SK-N-SH (cell line): ENCODE measurements around the gene CSRP3. TPM values are rescaled to one million over a fixed set of nuclear protein-coding genes. Genes with fewer than 3 reads are reported as not detected.

Source experiments
- CTCF ChIA-PET: fragments of 300-600, 350-600 bp; formaldehyde crosslinking; extraction: SDS; loops from one replicate; lab custom pipeline; 2021; lab: Yijun Ruan, JAX
- POLR2A ChIA-PET: fragments of 350-600 bp; sonication (Branson Sonifier 250); formaldehyde crosslinking; extraction: SDS; loops from one replicate; lab custom pipeline; 2020; ENCODE audit warnings: antibody characterized with exemption, inconsistent platforms; lab: Yijun Ruan, JAX
- DNase-seq: peaks from one replicate; pipeline ENCODE4 v3.0.0; 2012
- H2AFZ ChIP-seq: fragments of 200-600 bp; sonication (generic); 2 replicates; pipeline ENCODE4 v1.8.1; 2016; ENCODE audit warnings: antibody characterized with exemption, mild to moderate bottlenecking, low read depth
- H3F3A ChIP-seq: fragments of 200-600 bp; sonication (generic); replicated peaks from 2 replicates; pipeline ENCODE3; 2016; ENCODE audit warnings: antibody characterized with exemption, mild to moderate bottlenecking; ENCODE audit not compliant: insufficient read depth
- H3K27ac ChIP-seq, 2 experiments: fragments of 200-500 bp in 1 of 2; fragments of 200-600 bp in 1 of 2; sonication (Bioruptor generic) in 1 of 2; sonication (generic), shearing (Covaris generic) in 1 of 2; 2 replicates each; pipeline versions ENCODE4 v1.5.1 to v1.6.1; 2014 to 2016; ENCODE audit warnings: low read depth in 2 of 2, inconsistent platforms in 1 of 2, low read length in 1 of 2, mild to moderate bottlenecking in 1 of 2, mixed read lengths in 1 of 2
- H3K27me3 ChIP-seq: fragments of 200-600 bp; sonication (generic), shearing (Covaris generic); 2 replicates; pipeline ENCODE4 v1.6.1; 2016; ENCODE audit warnings: mixed run types; ENCODE audit not compliant: insufficient read depth
- H3K36me3 ChIP-seq, 2 experiments: fragments of 200-500 bp in 1 of 2; fragments of 200-600 bp in 1 of 2; sonication (Bioruptor generic) in 1 of 2; sonication (generic) in 1 of 2; replicated peaks in 1 of 2; 2 replicates each; pipeline versions ENCODE3 to v1.5.1; 2014 to 2016; ENCODE audit warnings: low read length in 1 of 2, mild to moderate bottlenecking in 1 of 2; ENCODE audit not compliant: insufficient read depth in 2 of 2, control insufficient read depth in 1 of 2
- H3K4me1 ChIP-seq, 2 experiments: fragments of 200-500 bp in 1 of 2; fragments of 200-600 bp in 1 of 2; sonication (Bioruptor generic) in 1 of 2; sonication (generic), shearing (Covaris generic) in 1 of 2; 2 replicates each; pipeline versions ENCODE4 v1.5.1 to v1.6.1; 2014 to 2016; ENCODE audit warnings: low read depth in 1 of 2, low read length in 1 of 2, mixed run types in 1 of 2; ENCODE audit not compliant: insufficient read depth in 2 of 2, control insufficient read depth in 1 of 2
- H3K4me2 ChIP-seq: fragments of 200-600 bp; sonication (generic), shearing (Covaris generic); 2 replicates; pipeline ENCODE4 v1.6.1; 2017; ENCODE audit warnings: mixed run types
- H3K4me3 ChIP-seq, 2 experiments: fragments of 200-500 bp in 1 of 2; fragments of 200-600 bp in 1 of 2; sonication (Bioruptor generic) in 1 of 2; sonication (generic), shearing (Covaris generic) in 1 of 2; 2 replicates each; pipeline versions ENCODE4 v1.5.1 to v1.8.1; 2014 to 2016; ENCODE audit warnings: low read depth in 2 of 2, inconsistent platforms in 1 of 2, low read length in 1 of 2, mild to moderate bottlenecking in 1 of 2, mixed read lengths in 1 of 2, moderate library complexity in 1 of 2
- H3K79me2 ChIP-seq: fragments of 200-600 bp; sonication (generic); 2 replicates; pipeline ENCODE4 v1.8.1; 2017; ENCODE audit warnings: mild to moderate bottlenecking; ENCODE audit not compliant: insufficient read depth
- H3K9ac ChIP-seq: fragments of 200-600 bp; sonication (generic); 2 replicates; pipeline ENCODE4 v1.6.1; 2017; ENCODE audit warnings: mixed run types
- H3K9me2 ChIP-seq: fragments of 200-600 bp; sonication (generic); 2 replicates; pipeline ENCODE4 v1.6.1; 2017; ENCODE audit warnings: mixed run types
- H3K9me3 ChIP-seq: fragments of 200-600 bp; sonication (generic); 2 replicates; pipeline ENCODE4 v1.6.1; 2017; ENCODE audit warnings: mixed run types, mild to moderate bottlenecking, moderate library complexity
- H4K20me1 ChIP-seq: fragments of 200-600 bp; sonication (generic); 2 replicates; pipeline ENCODE4 v1.6.1; 2017; ENCODE audit warnings: mild to moderate bottlenecking, mixed run types; ENCODE audit not compliant: insufficient read depth
- CTCF ChIP-seq: fragments of 200-600 bp; sonication (generic); IDR thresholded peaks from 2 replicates; pipeline ENCODE4 v1.6.1; 2017; ENCODE audit warnings: antibody characterized with exemption, mild to moderate bottlenecking, moderate library complexity
- FOSL2 ChIP-seq: IDR thresholded peaks from 2 replicates; pipeline ENCODE4 v1.4.0; 2012; ENCODE audit warnings: low read depth, mild to moderate bottlenecking, moderate library complexity, borderline replicate concordance
- FOXJ3 ChIP-seq: sonication (generic); formaldehyde crosslinking; IDR thresholded peaks from 2 replicates; pipeline ENCODE4 v1.5.1; 2020; ENCODE audit warnings: mild to moderate bottlenecking, missing genetic modification reagents
- FOXM1 ChIP-seq: IDR thresholded peaks from 2 replicates; pipeline ENCODE4 v1.4.0; 2012; ENCODE audit warnings: low read depth, mild to moderate bottlenecking
- GABPA ChIP-seq: IDR thresholded peaks from 2 replicates; pipeline ENCODE4 v1.4.0; 2012; ENCODE audit warnings: low read depth, mild to moderate bottlenecking
- POLR2AphosphoS5 ChIP-seq: IDR thresholded peaks from 2 replicates; pipeline ENCODE4 v1.6.1; 2012; ENCODE audit warnings: low read depth, low read length
- RXRA ChIP-seq: IDR thresholded peaks from 2 replicates; pipeline ENCODE4 v1.4.0; 2012; ENCODE audit warnings: low read depth, mild to moderate bottlenecking, borderline replicate concordance
- SMC3 ChIP-seq: IDR thresholded peaks from 2 replicates; pipeline ENCODE4 v1.6.1; 2012; ENCODE audit warnings: low read depth, low read length, improper control_type of control experiment
- TAF1 ChIP-seq: IDR thresholded peaks from 2 replicates; pipeline ENCODE4 v1.6.1; 2012; ENCODE audit warnings: low read depth, mild to moderate bottlenecking, low read length, moderate library complexity, borderline replicate concordance
- TCF12 ChIP-seq: IDR thresholded peaks from 2 replicates; pipeline ENCODE4 v1.4.0; 2012
- TEAD4 ChIP-seq: IDR thresholded peaks from 2 replicates; pipeline ENCODE4 v1.4.0; 2012; ENCODE audit warnings: mild to moderate bottlenecking, borderline replicate concordance; ENCODE audit not compliant: insufficient read depth
- USF1 ChIP-seq: IDR thresholded peaks from 2 replicates; pipeline ENCODE4 v1.4.0; 2012; ENCODE audit warnings: low read depth, borderline replicate concordance
- USF2 ChIP-seq: fragments of 150-350 bp; IDR thresholded peaks from 2 replicates; pipeline ENCODE4 v1.6.1; 2017; ENCODE audit warnings: antibody characterized with exemption, low read length, low read depth, borderline replicate concordance
- ZBTB33 ChIP-seq: IDR thresholded peaks from 2 replicates; pipeline ENCODE4 v1.4.0; 2012; ENCODE audit warnings: low read depth, borderline replicate concordance
- WGBS: methylation state at CpG from one replicate; pipeline ENCODE4 v1.1.6; 2017; ENCODE audit warnings: low lambda C conversion rate; 5-methylcytosine and 5-hydroxymethylcytosine counted together
- polyA plus RNA-seq, 3 experiments: library from polyadenylated mRNA; depleted of rRNA; stranded (reverse); fragments of >200 nt; gene quantifications; 2 replicates each; pipeline ENCODE4 v1.2.3, GENCODE V29; 2012

Gene CSRP3
- polyA plus RNA-seq, 1 of the 3 experiments (the other 2 are of a cell fraction) = not detected

- Histone ChIP-seq H3K27ac (no peak overlapping the region), H3K9me2 (no peaks in the 10 kb centered on the region), H3K4me3 (no peak overlapping the region), H3K9me3 (no peaks in the 10 kb centered on the region), H3K4me2 (no peak overlapping the region)
- TF ChIP-seq TAF1 (no peak), USF1 (no peak), FOSL2 (no peak), POLR2AphosphoS5 (no peak), CTCF (no peak), ZBTB33 (no peak), GABPA (no peak), RXRA (no peak), TEAD4 (no peak), USF2 (no peak), TCF12 (no peak), FOXJ3 (CRISPR knock-in tag) (no peak), FOXM1 (no peak), SMC3 (no peak)
- TF ChIP-seq, all 33 proteins: peak for 0
- Histone ChIP-seq H3K9ac (no peak overlapping the region), H3K36me3 (no peaks in the 10 kb centered on the region), H3K27me3 (no peaks in the 10 kb centered on the region), H3K79me2 (no peaks in the 10 kb centered on the region), H3K4me1 (no peaks in the 10 kb centered on the region; a peak in 1 of 4 replicates), H3F3A (no peaks in the 10 kb centered on the region), H2AFZ (no peak overlapping the region), H4K20me1 (no peaks in the 10 kb centered on the region)
- POLR2A ChIA-PET = no interaction called here
- CTCF ChIA-PET = interaction anchor here (1.2 kb wide), 1 partner anchor 9 kb away, joined by 3 read pairs; no protein-coding TSS in a partner anchor
- WGBS = 91% methylated on average over 2 of the region's 2 CpGs
- DNase-seq = no peak
Observed at GRCh38 chr11:19193916-19194315, 7.9 kb downstream of the CSRP3 start.
